AG04449 (cell line): ENCODE results near the gene MSANTD3.

Source experiments
- CTCF ChIA-PET: fragments of 350-600 bp; formaldehyde crosslinking; extraction: SDS; loops from one replicate; lab custom pipeline; 2021; ENCODE audit warnings: antibody characterized with exemption; lab: Yijun Ruan, JAX
- POLR2A ChIA-PET: fragments of 400-600, 350-600 bp; formaldehyde crosslinking; extraction: SDS; loops from one replicate; lab custom pipeline; 2020; ENCODE audit warnings: antibody characterized with exemption, inconsistent platforms; lab: Yijun Ruan, JAX
- DNase-seq: peaks from one replicate; pipeline ENCODE4 v3.0.0-alpha.2; 2010; ENCODE audit warnings: low read depth, low spot score
- H3K4me3 ChIP-seq: 2 replicates; pipeline ENCODE4 v1.5.1; 2011; ENCODE audit warnings: low read depth, mild to moderate bottlenecking, control low read depth, low read length
- CTCF ChIP-seq: IDR thresholded peaks from one replicate; pipeline ENCODE4 v1.5.1; 2011; ENCODE audit warnings: mild to moderate bottlenecking, moderate library complexity, low read length, control low read depth, inconsistent platforms; ENCODE audit not compliant: insufficient read depth; ENCODE audit errors: missing control alignments

MSANTD3 gene

GRCh38 chr9:100397529-100398266 lies 29.2 kb upstream of the MSANTD3 start:
- CTCF ChIA-PET, result no interaction called here
- POLR2A ChIA-PET, result no interaction called here
- no peak for TF ChIP-seq CTCF

GRCh38 chr9:100401042-100401441 lies 25.9 kb upstream of the MSANTD3 start:
- no peak for DNase-seq
- TF ChIP-seq CTCF, result no peak
- ChIA-PET POLR2A (no interaction called here), CTCF (interaction anchor here (0.8 kb wide), 1 partner anchor 10 kb away, joined by 3 read pairs; no protein-coding TSS in a partner anchor)
- no peak overlapping the region for H3K4me3 ChIP-seq

More at GRCh38 chr9:100397529-100398266, 29.2 kb upstream of the MSANTD3 start:
- H3K4me3 ChIP-seq, result no peak overlapping the region
- no peak for DNase-seq

GRCh38 chr9:100406962-100407361 lies 20.0 kb upstream of the MSANTD3 start:
- ChIA-PET CTCF (no interaction called here), POLR2A (no interaction called here)
- no peak for DNase-seq
- H3K4me3 ChIP-seq, result no peak overlapping the region
- no peak for TF ChIP-seq CTCF

- POLR2A ChIA-PET, result no interaction called here
- no peak overlapping the region for H3K4me3 ChIP-seq
- CTCF ChIA-PET, result interaction anchor here (1.1 kb wide), 1 partner anchor 86 kb away, joined by 3 read pairs; no protein-coding TSS in a partner anchor
- no peak for DNase-seq
- TF ChIP-seq CTCF, result no peak
These were observed 18.3 kb upstream of the MSANTD3 start for GRCh38 chr9:100408546-100409175.

- no peak for TF ChIP-seq CTCF
- ChIA-PET POLR2A (no interaction called here), CTCF (no interaction called here)
- H3K4me3 ChIP-seq, result no peak overlapping the region
- DNase-seq, result no peak
These were observed 17.8 kb upstream of the MSANTD3 start for GRCh38 chr9:100409176-100409556.
